GM12872 (cell line): ENCODE measurements around the gene COL6A3.

Source experiments
- CTCF ChIP-seq: IDR thresholded peaks from 3 replicates; pipeline ENCODE4 v1.5.1; 2011; ENCODE audit warnings: low read depth, mild to moderate bottlenecking, low read length, moderate library complexity; ENCODE audit not compliant: insufficient read depth

COL6A3 gene

GRCh38 chr2:237279012-237279768 is 134.8 kb downstream of the COL6A3 start:
- no peak for TF ChIP-seq CTCF

GRCh38 chr2:237278568-237278967 is 135.4 kb downstream of the COL6A3 start:
- no peak for TF ChIP-seq CTCF

- TF ChIP-seq CTCF = no peak
These were observed 137.1 kb downstream of the COL6A3 start for GRCh38 chr2:237276716-237277490.
